GM12872 (cell line): Measurements from ENCODE around the gene RBMS3.

ENCODE experiments used
- CTCF ChIP-seq: IDR thresholded peaks from 3 replicates; pipeline ENCODE4 v1.5.1; 2011; ENCODE audit warnings: low read depth, mild to moderate bottlenecking, low read length, moderate library complexity; ENCODE audit not compliant: insufficient read depth

RBMS3 gene

DNA sequence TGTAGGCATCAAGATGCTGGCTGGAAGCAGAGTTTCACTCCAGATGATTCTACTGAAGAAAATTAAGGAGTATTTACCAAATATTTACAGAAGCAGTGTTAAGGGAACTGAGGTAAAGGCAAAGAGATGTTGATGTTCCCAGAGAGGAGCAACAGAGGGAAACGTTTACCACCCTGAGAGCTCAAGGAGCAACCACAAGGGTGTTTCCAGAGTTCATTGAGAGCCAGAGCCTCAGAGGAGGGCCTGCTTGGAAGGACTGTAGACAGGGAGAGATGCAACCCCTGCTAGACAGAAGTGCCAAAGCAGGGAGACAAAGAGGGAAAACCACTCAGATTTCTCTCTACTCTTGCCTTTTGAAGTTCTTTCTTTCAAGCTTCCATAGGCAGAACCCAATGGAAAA lies 474.5 kb downstream of the RBMS3 start:
- TF ChIP-seq CTCF = no peak

GRCh38 chr3:29757054-29757777 lies 476.3 kb downstream of the RBMS3 start:
- TF ChIP-seq CTCF = no peak

DNA sequence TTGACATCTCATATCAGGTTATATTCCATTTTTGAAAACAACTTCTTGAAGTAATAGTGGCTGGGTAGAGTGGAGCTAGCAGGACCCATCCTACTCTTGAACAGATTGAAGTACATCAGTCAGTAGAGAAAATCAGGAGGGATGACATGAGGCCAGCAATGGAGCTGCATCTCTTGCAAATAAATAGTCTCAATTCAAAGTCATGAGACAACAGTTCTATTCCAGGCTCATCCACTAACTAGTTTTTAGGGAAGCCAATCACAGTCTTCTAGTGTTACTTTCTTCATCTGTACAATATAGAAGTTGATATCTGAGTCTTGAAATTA lies 477.2 kb downstream of the RBMS3 start:
- no peak for TF ChIP-seq CTCF

- TF ChIP-seq CTCF = no peak
Measured at GRCh38 chr3:29758434-29759322, 477.8 kb downstream of the RBMS3 start.

DNA sequence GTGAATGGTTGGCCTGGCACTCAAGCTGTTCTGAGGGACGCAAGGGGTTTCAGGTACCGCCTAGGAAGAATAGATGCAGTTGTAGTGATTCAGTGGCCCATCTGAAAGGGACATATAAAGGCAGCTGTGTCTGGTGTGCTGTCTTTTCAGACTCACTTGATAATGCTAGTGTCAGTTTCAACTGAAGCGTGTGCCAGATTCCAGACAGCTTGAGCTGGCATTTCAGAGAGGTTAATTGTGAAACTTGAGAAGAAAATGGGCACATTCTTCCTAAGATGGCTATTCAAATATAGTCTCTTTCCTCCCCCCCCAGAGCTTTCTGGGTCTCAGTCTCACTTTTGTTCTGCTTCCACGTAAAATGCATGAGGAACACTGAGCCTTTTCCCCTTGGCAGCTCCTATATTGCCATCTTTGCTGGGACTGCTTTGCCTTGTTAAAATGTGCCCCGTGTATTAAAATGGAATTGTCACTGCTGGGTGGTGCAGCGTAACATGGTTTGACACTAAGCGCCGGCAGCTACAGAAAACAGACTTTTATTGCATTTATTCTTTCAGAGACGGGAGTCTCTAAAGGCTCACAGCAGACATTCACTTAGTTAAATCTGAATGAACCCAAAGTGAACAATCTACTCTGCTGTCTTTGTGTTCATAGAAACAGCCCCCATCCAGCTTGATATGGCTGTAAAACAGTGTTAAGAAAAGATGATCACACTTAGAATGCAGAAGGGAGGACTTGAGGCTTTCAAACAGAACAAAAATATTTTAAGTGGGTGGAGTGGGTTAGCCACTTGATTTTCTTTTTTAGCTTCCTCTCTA lies 478.7 kb downstream of the RBMS3 start:
- TF ChIP-seq CTCF = no peak

GRCh38 chr3:29760226-29760685 lies 479.4 kb downstream of the RBMS3 start:
- TF ChIP-seq CTCF = no peak

DNA sequence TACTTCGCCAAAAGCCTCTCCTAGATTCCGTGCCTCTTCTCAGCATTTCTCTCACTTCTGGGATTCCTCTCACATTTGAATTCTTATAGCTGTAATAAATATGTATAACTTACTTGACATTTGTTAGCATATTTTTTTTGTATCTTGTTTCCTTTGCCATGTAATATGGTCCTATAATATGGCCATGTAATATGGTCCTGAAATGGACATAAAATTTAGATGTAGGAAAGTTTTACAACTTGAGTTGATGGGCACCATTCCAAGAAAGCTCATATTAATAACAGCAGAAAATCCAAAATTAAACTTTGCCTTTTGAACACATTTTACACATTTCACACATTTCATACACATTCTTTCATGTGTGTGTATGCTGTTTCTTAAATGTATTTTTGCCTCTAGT lies 480.6 kb downstream of the RBMS3 start:
- no peak for TF ChIP-seq CTCF
